ENCODE data around the gene TUBA1B.

Gene TUBA1B

GRCh38 chr12:49126852-49127763, 4.1 kb downstream of the TUBA1B start:
- no peak for DNase-seq

DNA sequence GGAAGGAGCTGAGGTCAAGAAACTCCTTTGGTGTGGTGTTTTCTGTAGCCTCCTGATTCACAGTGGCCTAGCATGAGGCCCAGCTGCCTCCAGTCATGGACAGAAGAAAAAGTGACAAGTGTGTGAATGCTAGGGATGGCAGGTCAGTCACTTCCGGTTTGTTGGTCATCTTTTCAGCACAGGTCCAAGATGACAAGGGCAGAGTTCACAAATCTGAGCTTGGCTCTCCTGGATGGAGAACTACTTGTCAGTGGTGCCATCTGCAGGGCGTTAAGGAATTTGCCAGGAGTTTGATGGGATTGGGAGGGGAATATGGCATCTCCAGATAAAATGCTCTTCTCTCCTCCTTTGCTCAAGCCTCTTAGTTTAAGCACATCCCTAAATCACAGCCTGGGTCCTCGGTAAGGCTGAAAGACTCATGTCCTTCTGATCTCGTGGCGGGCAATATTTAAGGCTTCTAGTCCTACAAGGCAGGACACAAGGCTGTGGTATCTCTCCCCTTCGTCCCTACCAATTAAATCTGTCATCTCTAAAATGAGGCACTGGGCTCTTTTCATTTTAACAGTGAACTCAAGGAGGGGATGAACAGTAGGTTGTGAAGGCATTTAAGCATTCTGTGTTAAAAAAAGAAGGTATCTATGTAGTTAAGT, 10.0 kb downstream of the TUBA1B start:
- no peak for DNase-seq

DNA sequence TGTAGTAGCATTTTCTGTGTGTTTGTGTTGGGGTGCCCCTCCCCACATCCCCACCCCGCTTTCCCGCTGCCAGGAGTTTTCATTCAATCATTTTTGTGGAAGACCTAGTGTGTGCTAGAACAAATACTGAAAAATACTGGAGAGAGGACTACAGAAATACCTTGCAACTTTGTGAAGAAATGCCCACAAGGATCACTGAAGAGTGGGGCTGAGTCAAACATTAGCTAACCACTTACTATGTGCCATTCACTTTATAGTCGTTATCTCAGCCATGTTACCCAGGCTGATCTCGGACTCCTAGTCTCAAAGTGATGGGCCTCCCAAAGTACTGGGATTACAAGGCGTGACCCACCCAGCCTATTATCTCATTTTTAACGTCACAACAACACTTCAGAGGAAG, 20.0 kb downstream of the TUBA1B start:
- DNase-seq: no peak

GRCh38 chr12:49110464-49111155, 20.6 kb downstream of the TUBA1B start, which contains the start of gene LMBR1L:
Gene LMBR1L, minus strand, starts transcription at chr12:49110847. Its CDS starts 292 bp downstream, at chr12:49110555.
- DNase-seq: peak; percentile 93

DNA sequence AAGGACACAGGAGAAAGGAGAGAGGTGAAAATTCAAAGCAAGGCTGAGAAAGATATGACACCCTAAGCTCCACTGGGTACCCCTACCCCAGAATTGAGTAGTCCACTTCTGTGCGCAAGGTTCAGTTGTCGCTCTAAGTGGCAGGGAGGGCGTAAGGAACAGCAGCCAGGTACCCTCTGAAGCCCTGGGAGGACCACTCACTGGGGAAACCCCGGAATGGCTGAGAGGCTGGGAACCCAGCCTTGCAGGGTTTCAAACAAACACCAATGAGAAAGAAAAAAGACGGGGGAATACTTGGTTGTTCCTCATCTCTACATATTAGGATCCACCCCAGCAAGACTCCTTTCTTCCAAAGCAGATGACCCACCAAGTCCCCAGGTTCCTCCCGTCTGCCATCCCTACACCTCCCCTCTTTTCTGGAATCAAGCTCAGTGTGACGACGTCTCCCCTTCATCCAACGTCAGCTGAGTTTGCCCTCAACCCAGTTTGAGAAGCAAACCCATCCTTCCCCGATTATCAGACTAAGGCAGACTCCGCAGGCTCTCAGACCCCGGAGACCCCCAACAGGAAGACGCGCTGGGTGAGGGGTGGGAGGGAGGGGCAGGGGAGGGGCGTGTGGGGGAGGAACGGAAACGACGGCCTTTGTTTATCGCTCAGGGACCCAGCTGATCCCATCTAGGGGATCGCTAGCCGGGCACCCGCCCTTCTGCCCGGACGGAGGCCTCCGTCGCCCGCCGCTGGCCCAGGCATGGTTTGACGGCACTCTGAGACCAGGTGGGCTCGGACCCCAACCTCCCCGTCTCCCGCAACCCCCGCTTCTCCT, 21.3 kb downstream of the TUBA1B start:
- no peak for DNase-seq

DNA sequence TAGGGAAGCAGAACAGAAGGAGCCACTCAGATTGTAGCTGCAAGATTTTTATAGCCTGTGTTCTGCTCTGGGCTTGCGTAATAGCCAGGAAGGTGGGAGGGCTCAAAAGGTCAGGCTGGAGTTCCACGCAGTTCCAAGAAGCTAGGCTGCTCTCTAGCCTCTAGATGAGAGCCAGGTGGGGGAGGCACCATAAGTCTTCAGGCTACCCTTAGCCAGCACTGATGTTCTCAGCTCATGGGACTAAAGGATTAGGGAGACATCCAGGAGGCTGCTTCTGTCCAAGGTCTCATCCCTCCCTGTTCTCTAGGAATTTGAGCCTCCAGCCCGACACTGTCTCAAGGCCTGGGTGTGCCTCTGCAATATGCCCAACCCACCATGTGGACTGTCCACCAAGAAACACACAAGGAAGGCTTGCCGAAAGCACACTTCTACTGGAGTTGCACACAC, 22.2 kb downstream of the TUBA1B start:
- DNase-seq: no peak

DNA sequence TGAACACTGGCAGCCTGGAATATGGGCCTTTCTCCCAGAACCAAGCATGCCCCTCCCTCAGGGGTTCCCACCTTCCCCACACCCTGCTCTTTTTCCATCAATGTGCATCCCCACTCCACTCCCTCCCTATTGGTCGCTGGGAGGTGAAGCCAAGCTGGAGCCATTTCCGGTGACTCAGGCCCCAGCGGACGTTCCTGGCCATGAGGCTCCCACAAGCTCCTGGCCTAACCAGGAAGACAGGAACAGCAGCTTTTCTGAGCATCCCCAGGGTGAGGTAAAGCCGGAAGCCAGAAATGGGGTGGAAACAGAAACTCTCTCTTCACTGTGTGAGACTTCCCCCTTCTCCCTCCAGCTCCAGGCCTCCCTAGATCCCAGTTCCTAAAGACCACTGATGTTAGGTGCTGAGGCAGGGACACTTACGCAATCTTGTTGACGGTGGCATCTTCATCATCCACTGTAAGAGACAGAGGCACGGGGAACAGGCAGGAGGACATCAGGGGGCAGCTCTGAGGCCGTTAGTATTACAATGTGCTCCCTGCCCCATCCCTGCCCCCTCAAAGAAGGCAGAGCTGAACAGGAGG, 25.6 kb downstream of the TUBA1B start:
- DNase-seq: no peak

DNA sequence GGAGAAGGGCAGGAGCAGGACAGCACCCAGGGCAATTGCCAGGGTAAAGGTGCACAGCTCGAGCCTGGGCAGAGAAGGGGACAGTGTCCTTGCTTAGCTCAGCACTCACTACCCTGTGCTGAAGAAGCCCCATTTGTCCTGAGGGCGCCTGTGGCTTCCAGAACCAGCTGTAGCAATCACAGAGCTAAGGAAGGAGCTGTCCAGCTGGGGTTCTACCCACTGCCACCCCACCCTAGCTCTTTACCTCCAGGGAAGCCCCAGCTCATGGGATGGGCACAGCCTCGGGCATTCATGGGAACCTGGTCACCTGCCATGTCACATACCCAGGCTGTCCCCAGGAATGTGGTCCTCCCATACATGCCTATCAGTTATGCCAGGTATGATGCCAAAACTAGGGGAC, 26.4 kb downstream of the TUBA1B start:
- DNase-seq: no peak

GRCh38 chr12:49100380-49100779, 30.8 kb downstream of the TUBA1B start:
- no peak for DNase-seq

- no peak for DNase-seq
Measured at GRCh38 chr12:49098703-49099102, 32.5 kb downstream of the TUBA1B start.

DNA sequence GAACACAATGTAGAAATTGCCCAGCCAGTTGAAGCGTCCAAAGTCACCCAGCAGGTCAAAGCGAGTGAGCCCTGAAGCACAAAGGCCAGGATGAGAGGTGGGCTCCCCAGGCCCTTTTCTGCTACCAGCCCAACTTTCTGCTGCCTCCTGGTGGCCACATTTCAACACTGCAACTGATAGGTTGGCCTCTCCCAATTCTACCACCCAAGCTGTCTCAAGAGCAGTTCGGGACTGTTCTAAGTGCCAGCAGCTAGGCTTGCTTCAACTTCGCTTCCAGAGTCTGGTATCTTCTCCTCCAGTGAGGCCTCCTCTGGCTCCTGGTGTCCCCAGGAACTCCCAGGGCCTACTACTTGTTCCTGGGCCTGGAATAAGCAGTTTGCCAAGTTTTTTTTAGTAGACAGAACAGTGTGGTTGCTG, 33.2 kb downstream of the TUBA1B start:
- peak; percentile 65 for DNase-seq

- DNase-seq: no peak
Measured at GRCh38 chr12:49097381-49097780, 33.8 kb downstream of the TUBA1B start.

DNA sequence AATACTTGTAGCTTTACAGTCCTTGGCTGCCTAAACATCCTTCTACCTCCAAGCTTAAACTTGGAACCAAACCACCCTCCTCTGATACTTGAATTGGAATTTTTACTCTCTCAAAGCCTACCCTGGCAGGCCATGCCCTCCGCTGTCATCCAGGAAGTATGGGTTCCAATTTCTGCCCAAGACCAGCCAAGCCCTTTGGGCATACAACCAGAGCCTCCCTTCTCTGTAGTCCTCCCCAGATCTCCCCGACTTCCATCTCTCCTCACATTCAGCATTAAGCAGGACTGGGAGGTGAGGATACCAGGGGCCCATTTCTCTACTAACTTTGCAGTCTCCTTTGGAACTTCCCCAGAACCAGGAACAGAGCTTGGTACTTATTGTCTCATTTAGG, 36.2 kb downstream of the TUBA1B start:
- no peak for DNase-seq

GRCh38 chr12:49094160-49094974, 36.8 kb downstream of the TUBA1B start, which contains the start of gene DHH:
Gene DHH, minus strand, starts transcription at chr12:49094801. Its CDS starts 289 bp downstream, at chr12:49094512.
- no peak for DNase-seq

DNA sequence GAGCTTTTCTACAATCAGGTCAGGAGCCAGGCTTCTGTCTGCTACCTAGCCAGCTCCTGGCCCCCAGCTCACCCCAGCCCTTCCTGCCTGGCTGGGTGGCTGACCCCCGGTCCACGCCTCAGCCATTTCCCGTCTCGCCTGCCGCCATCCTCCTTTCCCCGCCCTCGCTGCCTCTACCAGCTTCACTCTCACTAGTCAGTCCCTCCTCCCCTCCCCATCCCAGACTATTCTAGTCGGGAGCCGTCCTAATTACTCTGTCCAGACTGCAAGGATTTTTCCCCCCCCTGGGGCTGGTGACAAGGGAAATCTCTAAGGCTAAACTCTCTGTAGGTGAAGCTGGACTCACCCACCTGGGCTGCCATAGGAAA, 37.4 kb downstream of the TUBA1B start:
- DNase-seq: no peak

GRCh38 chr12:49092816-49093406, 38.3 kb downstream of the TUBA1B start:
- no peak for DNase-seq

- DNase-seq: peak; percentile 66
Measured at GRCh38 chr12:49092086-49092815, 38.9 kb downstream of the TUBA1B start.

- no peak for DNase-seq
Measured at GRCh38 chr12:49091836-49092085, 39.4 kb downstream of the TUBA1B start.

- DNase-seq: no peak
Measured at GRCh38 chr12:49091056-49091835, 39.9 kb downstream of the TUBA1B start.
